ENCODE data around the gene SEPTIN8. TPM values are rescaled to one million over a fixed set of nuclear protein-coding genes. Genes with fewer than 3 reads are reported as not detected.

SEPTIN8 gene
- polyA plus RNA-seq, 2 of the 4 experiments (the other 2 are of a cell fraction): 20.8 to 29.2 TPM

DNA sequence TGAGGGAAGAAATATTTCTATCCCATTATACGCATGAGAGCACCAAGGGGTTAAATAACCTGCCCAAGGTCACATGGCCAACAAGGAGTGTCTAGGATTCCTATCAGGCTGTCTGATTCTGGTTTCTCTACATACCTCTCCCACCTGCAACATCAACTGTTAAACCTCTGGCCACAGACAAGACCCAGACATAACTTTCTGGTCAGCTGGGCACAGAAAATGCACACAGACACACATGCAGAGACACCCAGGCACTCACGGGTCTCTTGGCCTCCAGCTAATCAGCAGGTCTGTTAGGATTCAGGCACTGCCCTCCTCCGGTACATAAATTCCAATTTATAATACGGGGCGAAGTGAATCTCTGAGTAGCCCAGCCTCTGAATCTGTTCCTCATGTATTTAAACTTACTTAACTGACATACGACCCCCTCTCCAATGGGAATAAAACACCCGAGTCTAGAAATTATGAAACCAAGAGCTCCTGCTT lies 1.5 kb downstream of the SEPTIN8 start:
- FAIRE-seq (no peak), ATAC-seq (no peak), DNase-seq (ENCODE audit: low read depth in 1 of 2, low spot score in 1 of 2) (no peak)
- peaks cover 7% of the 10 kb centered on the region for H3K4me1 ChIP-seq
- CTCF ChIA-PET: interaction anchor here (1.3 to 1.6 kb wide), 3 partner anchors 14 to 249 kb away, joined by 3 to 4 read pairs (median 3); no protein-coding TSS in a partner anchor
- no peaks in the 10 kb centered on the region for H3K9me3 ChIP-seq
- POLR2A ChIA-PET: no interaction called here
- no peak for TF ChIP-seq HOXB13 (CRISPR knock-in tag; IDR thresholded peaks at IDR 0.05; ENCODE audit: low read depth)
- TF ChIP-seq GATA3 (IDR thresholded peaks at IDR 0.05; ENCODE audit: borderline replicate concordance): no peak
- no peak for TF ChIP-seq EHMT2 (IDR thresholded peaks at IDR 0.05; ENCODE audit: low read depth)
- no peak for TF ChIP-seq HOXA7 (CRISPR knock-in tag; IDR thresholded peaks at IDR 0.05)
- no peak for TF ChIP-seq CBX8 (IDR thresholded peaks at IDR 0.05)
- no peak for TF ChIP-seq NFE2L2 (conservative IDR thresholded peaks at IDR 0.05; ENCODE audit: low read length)
- TF ChIP-seq, protein P1, sequence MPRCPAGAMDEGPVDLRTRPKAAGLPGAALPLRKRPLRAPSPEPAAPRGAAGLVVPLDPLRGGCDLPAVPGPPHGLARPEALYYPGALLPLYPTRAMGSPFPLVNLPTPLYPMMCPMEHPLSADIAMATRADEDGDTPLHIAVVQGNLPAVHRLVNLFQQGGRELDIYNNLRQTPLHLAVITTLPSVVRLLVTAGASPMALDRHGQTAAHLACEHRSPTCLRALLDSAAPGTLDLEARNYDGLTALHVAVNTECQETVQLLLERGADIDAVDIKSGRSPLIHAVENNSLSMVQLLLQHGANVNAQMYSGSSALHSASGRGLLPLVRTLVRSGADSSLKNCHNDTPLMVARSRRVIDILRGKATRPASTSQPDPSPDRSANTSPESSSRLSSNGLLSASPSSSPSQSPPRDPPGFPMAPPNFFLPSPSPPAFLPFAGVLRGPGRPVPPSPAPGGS (IDR thresholded peaks at IDR 0.05): no peak
- TF ChIP-seq BHLHE40 (IDR thresholded peaks at IDR 0.05; ENCODE audit: low read depth, low read length): no peak
- TF ChIP-seq, protein P2, sequence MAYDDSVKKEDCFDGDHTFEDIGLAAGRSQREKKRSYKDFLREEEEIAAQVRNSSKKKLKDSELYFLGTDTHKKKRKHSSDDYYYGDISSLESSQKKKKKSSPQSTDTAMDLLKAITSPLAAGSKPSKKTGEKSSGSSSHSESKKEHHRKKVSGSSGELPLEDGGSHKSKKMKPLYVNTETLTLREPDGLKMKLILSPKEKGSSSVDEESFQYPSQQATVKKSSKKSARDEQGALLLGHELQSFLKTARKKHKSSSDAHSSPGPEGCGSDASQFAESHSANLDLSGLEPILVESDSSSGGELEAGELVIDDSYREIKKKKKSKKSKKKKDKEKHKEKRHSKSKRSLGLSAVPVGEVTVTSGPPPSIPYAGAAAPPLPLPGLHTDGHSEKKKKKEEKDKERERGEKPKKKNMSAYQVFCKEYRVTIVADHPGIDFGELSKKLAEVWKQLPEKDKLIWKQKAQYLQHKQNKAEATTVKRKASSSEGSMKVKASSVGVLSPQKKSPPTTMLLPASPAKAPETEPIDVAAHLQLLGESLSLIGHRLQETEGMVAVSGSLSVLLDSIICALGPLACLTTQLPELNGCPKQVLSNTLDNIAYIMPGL (CRISPR knock-in tag; IDR thresholded peaks at IDR 0.05; ENCODE audit: borderline replicate concordance): no peak
- TF ChIP-seq KDM5A (IDR thresholded peaks at IDR 0.05): no peak
- TF ChIP-seq POLR2A (IDR thresholded peaks at IDR 0.05; ENCODE audit: low read length): no peak
- TF ChIP-seq TP53 (CRISPR knock-in tag; IDR thresholded peaks at IDR 0.05): no peak
- TF ChIP-seq EHF (CRISPR knock-in tag; IDR thresholded peaks at IDR 0.05): no peak
- TF ChIP-seq, protein P3, sequence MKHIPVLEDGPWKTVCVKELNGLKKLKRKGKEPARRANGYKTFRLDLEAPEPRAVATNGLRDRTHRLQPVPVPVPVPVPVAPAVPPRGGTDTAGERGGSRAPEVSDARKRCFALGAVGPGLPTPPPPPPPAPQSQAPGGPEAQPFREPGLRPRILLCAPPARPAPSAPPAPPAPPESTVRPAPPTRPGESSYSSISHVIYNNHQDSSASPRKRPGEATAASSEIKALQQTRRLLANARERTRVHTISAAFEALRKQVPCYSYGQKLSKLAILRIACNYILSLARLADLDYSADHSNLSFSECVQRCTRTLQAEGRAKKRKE (CRISPR knock-in tag; IDR thresholded peaks at IDR 0.05; ENCODE audit: low read depth): no peak
- TF ChIP-seq HDAC2 (IDR thresholded peaks at IDR 0.05): no peak
- TF ChIP-seq HOXB5 (CRISPR knock-in tag; IDR thresholded peaks at IDR 0.05): no peak
- no peak for TF ChIP-seq MYC (IDR thresholded peaks at IDR 0.05; ENCODE audit: borderline replicate concordance, low read length)
- TF ChIP-seq CBX2 (IDR thresholded peaks at IDR 0.05; ENCODE audit: borderline replicate concordance, low read depth): no peak
- TF ChIP-seq ESRRA (IDR thresholded peaks at IDR 0.05; ENCODE audit: borderline replicate concordance, low read length): no peak
- TF ChIP-seq CHD4 (IDR thresholded peaks at IDR 0.05; ENCODE audit: borderline replicate concordance): no peak
- WGBS (ENCODE audit: missing lambda C conversion rate): 79% methylated on average over 7 of the region's 7 CpGs
- no peak overlapping the region for H3K4me3 ChIP-seq
- H3K27ac ChIP-seq: no peak overlapping the region
- peak overlapping the region; percentile 91 for H3K4me2 ChIP-seq

DNA sequence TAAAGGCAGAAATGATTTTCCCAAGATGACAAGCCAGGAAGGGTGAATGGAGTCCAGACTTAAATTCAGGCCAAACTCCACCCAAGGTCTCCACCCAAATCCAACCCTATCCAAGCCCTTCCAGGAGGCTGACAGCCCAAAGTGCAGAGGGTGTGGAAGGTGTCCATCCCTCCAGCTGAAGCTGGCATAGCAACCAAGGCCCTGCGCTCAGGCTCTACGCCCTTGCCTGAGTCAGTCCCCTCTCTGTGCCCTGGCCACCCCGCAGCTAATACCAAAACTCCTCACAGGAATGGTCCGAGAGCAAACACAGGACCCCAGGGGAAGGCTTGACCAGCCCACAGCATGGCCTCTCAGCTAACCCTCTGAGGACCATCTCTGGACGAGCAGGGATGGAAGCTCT lies 2.1 kb downstream of the SEPTIN8 start:
- Histone ChIP-seq H3K4me2 (no peak overlapping the region), H3K9me3 (no peaks in the 10 kb centered on the region), H3K4me3 (no peak overlapping the region), H3K4me1 (peaks cover 7% of the 10 kb centered on the region), H3K27ac (no peak overlapping the region)
- no peak for TF ChIP-seq CHD2 (IDR thresholded peaks at IDR 0.05; ENCODE audit: low read length, partially characterized antibody)
- TF ChIP-seq, protein P4, sequence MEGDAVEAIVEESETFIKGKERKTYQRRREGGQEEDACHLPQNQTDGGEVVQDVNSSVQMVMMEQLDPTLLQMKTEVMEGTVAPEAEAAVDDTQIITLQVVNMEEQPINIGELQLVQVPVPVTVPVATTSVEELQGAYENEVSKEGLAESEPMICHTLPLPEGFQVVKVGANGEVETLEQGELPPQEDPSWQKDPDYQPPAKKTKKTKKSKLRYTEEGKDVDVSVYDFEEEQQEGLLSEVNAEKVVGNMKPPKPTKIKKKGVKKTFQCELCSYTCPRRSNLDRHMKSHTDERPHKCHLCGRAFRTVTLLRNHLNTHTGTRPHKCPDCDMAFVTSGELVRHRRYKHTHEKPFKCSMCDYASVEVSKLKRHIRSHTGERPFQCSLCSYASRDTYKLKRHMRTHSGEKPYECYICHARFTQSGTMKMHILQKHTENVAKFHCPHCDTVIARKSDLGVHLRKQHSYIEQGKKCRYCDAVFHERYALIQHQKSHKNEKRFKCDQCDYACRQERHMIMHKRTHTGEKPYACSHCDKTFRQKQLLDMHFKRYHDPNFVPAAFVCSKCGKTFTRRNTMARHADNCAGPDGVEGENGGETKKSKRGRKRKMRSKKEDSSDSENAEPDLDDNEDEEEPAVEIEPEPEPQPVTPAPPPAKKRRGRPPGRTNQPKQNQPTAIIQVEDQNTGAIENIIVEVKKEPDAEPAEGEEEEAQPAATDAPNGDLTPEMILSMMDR (IDR thresholded peaks at IDR 0.05): no peak
- TF ChIP-seq BHLHE40 (IDR thresholded peaks at IDR 0.05; ENCODE audit: low read depth, low read length): no peak
- FAIRE-seq: no peak
- no peak for ATAC-seq
- WGBS (ENCODE audit: missing lambda C conversion rate): 96% methylated on average over 5 of the region's 5 CpGs
- CTCF ChIA-PET: interaction anchor here (1.3 to 1.6 kb wide), 3 partner anchors 13 to 249 kb away, joined by 3 to 4 read pairs (median 3); no protein-coding TSS in a partner anchor
- DNase-seq (ENCODE audit: low read depth in 1 of 2, low spot score in 1 of 2): no peak
- POLR2A ChIA-PET: no interaction called here
